ENCODE measurements around the gene FBXO31.

The FBXO31 gene

GRCh38 chr16:87335625-87336433 is 47.7 kb downstream of the FBXO31 start:
- TF ChIP-seq CTCF (IDR thresholded peaks at IDR 0.05; ENCODE audit: insufficient read depth, low read depth, low read length, missing control alignments): no peak
- DNase-seq (ENCODE audit: low read depth): no peak
- H3K4me3 ChIP-seq (ENCODE audit: low read length): no peak overlapping the region

GRCh38 chr16:87334651-87335624 is 48.6 kb downstream of the FBXO31 start:
- H3K4me3 ChIP-seq (ENCODE audit: low read length): no peak overlapping the region
- DNase-seq (ENCODE audit: low read depth): no peak
- no peak for TF ChIP-seq CTCF (IDR thresholded peaks at IDR 0.05; ENCODE audit: insufficient read depth, low read depth, low read length, missing control alignments)

- H3K4me3 ChIP-seq (ENCODE audit: low read length): no peak overlapping the region
- TF ChIP-seq CTCF (IDR thresholded peaks at IDR 0.05; ENCODE audit: insufficient read depth, low read depth, low read length, missing control alignments): no peak
- no peak for DNase-seq (ENCODE audit: low read depth)
Observed at GRCh38 chr16:87333581-87334331, 49.8 kb downstream of the FBXO31 start.

GRCh38 chr16:87333101-87333500 is 50.5 kb downstream of the FBXO31 start:
- no peak for TF ChIP-seq CTCF (IDR thresholded peaks at IDR 0.05; ENCODE audit: insufficient read depth, low read depth, low read length, missing control alignments)
- DNase-seq (ENCODE audit: low read depth): no peak

GRCh38 chr16:87332150-87332549 is 51.4 kb downstream of the FBXO31 start:
- TF ChIP-seq CTCF (IDR thresholded peaks at IDR 0.05; ENCODE audit: insufficient read depth, low read depth, low read length, missing control alignments): no peak
- DNase-seq (ENCODE audit: low read depth): no peak
- no peak overlapping the region for H3K4me3 ChIP-seq (ENCODE audit: low read length)

More at GRCh38 chr16:87333101-87333500, 50.5 kb downstream of the FBXO31 start:
- H3K4me3 ChIP-seq (ENCODE audit: low read length): no peak overlapping the region

- TF ChIP-seq CTCF (IDR thresholded peaks at IDR 0.05; ENCODE audit: insufficient read depth, low read depth, low read length, missing control alignments): no peak
- DNase-seq (ENCODE audit: low read depth): no peak
- H3K4me3 ChIP-seq (ENCODE audit: low read length): no peak overlapping the region
Observed at GRCh38 chr16:87331241-87331801, 52.3 kb downstream of the FBXO31 start.
